Fibroblast of skin of scalp (primary cell): ENCODE data around the gene ZNF354B. TPM values are rescaled to one million over a fixed set of nuclear protein-coding genes. Genes with fewer than 3 reads are reported as not detected.
"Not testable (repeated sequence)": the region's sequence is repeated elsewhere in the genome, so short reads cannot be mapped to it uniquely, and the experiment has no call there.

Experiments
- DNase-seq: peaks from one replicate; pipeline ENCODE4 v3.0.0-alpha.2; 2013
- polyA plus RNA-seq, 2 experiments: library from polyadenylated mRNA; unstranded; fragments of 120-200 nt; gene quantifications; one replicate each; pipeline ENCODE4 v1.2.1, GENCODE V29; 2013; ENCODE audit not compliant: insufficient read length in 2 of 2

Gene ZNF354B
- 5.5 TPM for polyA plus RNA-seq (2013, experiment 1 of 2; ENCODE audit: insufficient read length)
- polyA plus RNA-seq (2013, experiment 2 of 2; ENCODE audit: insufficient read length) = 6.0 TPM

- peak; percentile 93 for DNase-seq
These were observed at the start of gene ZNF354B for GRCh38 chr5:178859625-178860521. TSS of gene ZNF354B (plus strand) at chr5:178859953. CDS start at chr5:178861048, 1,095 bp downstream.

- DNase-seq = no peak
These were observed 42.2 kb upstream of the ZNF354B start for GRCh38 chr5:178817506-178817905.

GRCh38 chr5:178818094-178818493, 41.7 kb upstream of the ZNF354B start:
- no peak for DNase-seq

GRCh38 chr5:178820001-178820400, 39.8 kb upstream of the ZNF354B start:
- DNase-seq = no peak

- DNase-seq = no peak
These were observed 34.3 kb upstream of the ZNF354B start for GRCh38 chr5:178825444-178825843.

- DNase-seq = no peak
These were observed 33.5 kb upstream of the ZNF354B start for GRCh38 chr5:178826216-178826615.

GRCh38 chr5:178827636-178828035, 32.1 kb upstream of the ZNF354B start:
- no peak for DNase-seq

- no peak for DNase-seq
These were observed 28.7 kb upstream of the ZNF354B start for GRCh38 chr5:178831049-178831448.

GRCh38 chr5:178832618-178833201, 27.0 kb upstream of the ZNF354B start:
- no peak for DNase-seq

GRCh38 chr5:178836628-178837027, 23.1 kb upstream of the ZNF354B start:
- no peak for DNase-seq

GRCh38 chr5:178838695-178839318, 20.9 kb upstream of the ZNF354B start:
- DNase-seq = not testable (repeated sequence)

GRCh38 chr5:178839319-178839704, 20.4 kb upstream of the ZNF354B start:
- peak; percentile 1 for DNase-seq

- DNase-seq = not testable (repeated sequence)
These were observed 19.4 kb upstream of the ZNF354B start for GRCh38 chr5:178840399-178840798.

GRCh38 chr5:178849316-178849715, 10.4 kb upstream of the ZNF354B start:
- DNase-seq = no peak

- DNase-seq = no peak
These were observed 7.8 kb upstream of the ZNF354B start for GRCh38 chr5:178851951-178852350.

GRCh38 chr5:178854284-178854683, 5.5 kb upstream of the ZNF354B start:
- DNase-seq = no peak

- DNase-seq = not testable (repeated sequence)
These were observed 862 bp downstream of the ZNF354B start for GRCh38 chr5:178860615-178861014.

GRCh38 chr5:178861627-178862026, 1.9 kb downstream of the ZNF354B start:
- DNase-seq = no peak

GRCh38 chr5:178866946-178867345, 7.2 kb downstream of the ZNF354B start:
- DNase-seq = no peak

- DNase-seq = no peak
These were observed 9.8 kb downstream of the ZNF354B start for GRCh38 chr5:178869577-178869976.

GRCh38 chr5:178870411-178870810, 10.7 kb downstream of the ZNF354B start:
- DNase-seq = no peak

GRCh38 chr5:178872302-178872701, 12.5 kb downstream of the ZNF354B start:
- DNase-seq = no peak

GRCh38 chr5:178883115-178883694, 23.5 kb downstream of the ZNF354B start:
- not testable (repeated sequence) for DNase-seq
